GM21526 (cell line): Measurements from ENCODE around the gene PLEKHA6.

Experiments
- ATAC-seq: cut with Tn5 transposase; IDR thresholded peaks from one replicate; pipeline ENCODE4 v1.9.1; 2021; ENCODE audit warnings: moderate library complexity; ENCODE audit not compliant: unreplicated experiment, low FRiP score

The PLEKHA6 gene

GRCh38 chr1:204382714-204383083 is 23.0 kb upstream of the PLEKHA6 start:
- no peak for ATAC-seq

DNA sequence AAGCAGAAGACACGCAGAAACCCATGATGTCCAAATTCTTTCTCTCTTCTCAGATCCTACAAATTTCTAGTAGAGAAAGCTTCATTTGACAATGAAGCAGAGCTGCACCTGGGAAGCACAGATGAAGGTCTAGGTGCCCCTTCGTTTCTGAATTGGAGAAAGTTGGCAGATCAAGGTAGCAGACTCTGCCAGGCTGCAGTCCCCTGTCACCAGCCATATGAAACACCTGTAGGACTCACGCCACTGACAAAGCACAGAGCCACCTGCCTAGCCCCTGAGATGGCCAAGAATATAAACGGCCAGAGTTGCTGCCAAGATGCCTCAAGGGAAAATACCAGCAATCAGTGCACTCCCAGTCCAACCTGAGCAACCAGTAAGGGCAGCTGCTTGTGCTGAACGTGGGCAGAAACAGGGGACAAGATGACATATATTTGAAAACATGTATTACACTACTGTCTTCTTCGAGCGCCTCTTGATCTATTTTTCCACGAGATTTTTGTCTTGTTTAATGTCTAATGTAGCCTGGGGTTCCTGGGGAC is 20.6 kb upstream of the PLEKHA6 start:
- no peak for ATAC-seq

DNA sequence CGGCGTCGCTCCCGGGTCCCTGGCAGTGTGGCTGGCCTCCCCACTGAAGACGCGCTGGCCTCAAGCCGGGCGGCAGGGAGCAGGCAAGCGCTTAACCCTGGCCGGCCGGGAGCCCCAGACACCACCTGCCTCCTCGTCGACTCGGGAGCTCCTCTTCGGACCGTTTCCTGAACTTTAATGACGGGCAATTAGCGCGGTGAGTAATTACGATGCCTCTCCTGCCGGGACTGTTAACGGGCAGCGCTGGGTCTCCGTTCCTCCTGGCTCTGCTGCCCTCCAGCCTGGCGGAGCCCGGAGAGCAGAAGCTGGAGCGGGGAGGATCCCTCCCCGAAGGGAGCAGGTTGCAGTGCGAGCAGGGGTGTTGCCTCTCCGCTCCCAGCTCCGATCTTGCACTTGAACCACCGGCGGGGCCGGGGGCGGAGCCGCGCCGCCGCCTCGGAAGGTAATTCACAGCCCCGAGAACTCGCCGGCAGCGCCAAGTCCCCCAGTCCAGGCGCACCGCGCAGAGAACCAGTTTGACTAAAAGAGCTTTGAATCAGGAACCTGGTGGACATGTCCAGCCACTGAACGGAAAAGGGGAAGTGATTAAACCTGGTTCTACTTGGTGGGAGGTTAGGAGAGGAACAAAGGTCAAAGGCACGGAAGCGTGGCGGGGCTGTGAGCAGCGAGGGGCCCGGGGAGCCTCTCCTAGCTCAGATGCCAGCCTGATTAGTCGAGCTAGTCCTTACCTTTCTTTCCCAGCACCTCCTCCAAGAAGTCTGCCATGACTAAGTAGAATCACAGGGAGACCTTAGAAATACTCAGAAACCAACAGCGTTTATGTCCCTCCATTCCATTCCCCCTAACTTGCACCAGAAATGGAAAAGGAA is 18.3 kb upstream of the PLEKHA6 start:
- no peak for ATAC-seq

DNA sequence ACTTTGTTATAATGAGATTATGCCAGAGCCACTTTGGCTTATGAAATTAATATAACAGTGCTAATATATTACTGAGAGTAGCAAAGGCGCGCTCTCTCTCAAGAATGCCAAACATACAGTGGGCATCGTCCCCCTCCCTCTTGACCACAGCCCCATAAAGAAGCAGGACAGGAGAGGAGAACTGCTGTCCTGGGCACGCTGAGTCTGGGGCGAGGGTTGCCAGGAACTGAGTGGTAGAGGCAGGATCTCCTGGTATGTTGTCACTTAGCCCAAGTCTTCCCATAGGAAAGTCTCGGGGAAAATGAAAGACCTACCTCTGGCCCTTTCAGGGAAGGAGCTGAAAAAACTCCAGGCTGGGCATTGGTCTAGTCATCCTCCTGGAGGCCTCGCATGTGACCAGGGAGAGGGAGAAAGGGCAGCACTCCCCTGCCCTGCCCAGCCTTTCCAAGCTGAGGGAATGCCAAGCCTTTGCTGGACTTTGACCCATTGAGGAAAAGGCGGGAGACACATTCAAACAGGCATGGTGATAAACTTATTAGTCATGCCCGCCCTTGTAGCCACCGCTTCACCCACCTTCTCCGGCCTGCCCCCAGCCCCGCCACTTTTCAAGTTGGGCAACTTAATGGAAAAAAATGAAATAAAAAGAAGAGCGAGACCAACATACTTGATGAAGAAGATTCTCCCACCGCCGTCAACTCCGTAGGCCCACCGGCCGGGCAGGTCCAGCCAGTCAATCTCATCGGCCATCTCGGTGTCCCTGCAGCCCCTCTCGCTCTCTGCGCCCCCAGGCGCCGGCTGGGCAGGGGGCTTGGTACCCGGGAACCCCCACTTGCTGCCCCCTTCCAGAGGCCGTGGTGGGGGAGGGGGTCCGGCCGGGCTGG is 17.4 kb upstream of the PLEKHA6 start:
- ATAC-seq, result no peak

- no peak for ATAC-seq
These were observed 16.7 kb upstream of the PLEKHA6 start for GRCh38 chr1:204376465-204376864.

GRCh38 chr1:204373911-204374310 is 14.2 kb upstream of the PLEKHA6 start:
- no peak for ATAC-seq

- no peak for ATAC-seq
These were observed 10.4 kb upstream of the PLEKHA6 start for GRCh38 chr1:204370176-204370575.

GRCh38 chr1:204368996-204369726 is 9.4 kb upstream of the PLEKHA6 start:
- ATAC-seq, result no peak

DNA sequence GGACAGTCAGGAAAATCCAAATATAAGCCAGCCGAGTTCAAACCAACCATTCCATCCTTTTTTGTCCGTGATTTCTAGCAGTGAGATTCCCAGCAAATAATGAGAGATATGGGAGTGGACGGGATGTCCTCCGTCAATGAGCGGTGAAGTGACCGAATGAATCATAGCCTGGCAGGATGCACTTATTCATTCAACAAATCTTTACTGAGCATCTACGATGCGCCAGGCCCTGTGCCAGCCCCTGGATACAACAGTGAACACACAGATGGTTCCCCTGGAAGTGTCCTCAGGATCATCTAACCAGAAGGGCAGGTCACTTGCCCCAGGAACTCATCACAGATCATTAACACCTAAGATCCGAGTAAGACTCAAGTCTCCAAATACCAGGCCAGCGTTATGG is 8.2 kb upstream of the PLEKHA6 start:
- ATAC-seq, result no peak

DNA sequence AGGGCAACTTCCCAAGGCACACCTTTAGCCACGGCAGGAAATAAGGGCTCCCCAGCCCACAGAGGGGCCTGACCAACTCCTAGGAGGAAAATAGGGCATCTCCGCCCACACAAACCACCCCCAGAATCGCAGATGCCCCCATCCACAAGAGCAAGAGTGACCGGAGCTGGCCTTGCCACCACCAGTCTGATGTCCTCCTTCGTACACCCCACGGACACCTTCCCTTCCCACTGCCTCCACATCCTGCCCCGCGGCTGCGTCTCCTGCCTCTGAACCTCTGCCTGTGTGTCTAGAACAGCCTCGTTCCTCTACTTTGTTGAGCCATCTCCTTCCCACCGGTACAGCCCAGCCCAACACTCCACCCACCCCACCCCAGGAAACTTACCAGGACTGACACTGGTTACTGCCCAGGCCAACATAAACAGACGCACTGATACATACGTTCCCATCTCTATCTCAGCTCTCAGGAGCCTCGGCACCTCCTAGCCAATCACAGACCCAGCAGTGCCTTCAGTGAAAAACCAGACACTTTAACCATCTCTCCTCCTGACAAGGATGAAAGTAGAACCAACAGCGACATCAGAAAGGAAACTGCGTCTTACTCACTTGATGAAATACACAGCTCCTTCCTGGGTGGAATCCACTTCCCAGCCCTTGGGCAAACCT is 7.6 kb upstream of the PLEKHA6 start:
- ATAC-seq, result no peak

DNA sequence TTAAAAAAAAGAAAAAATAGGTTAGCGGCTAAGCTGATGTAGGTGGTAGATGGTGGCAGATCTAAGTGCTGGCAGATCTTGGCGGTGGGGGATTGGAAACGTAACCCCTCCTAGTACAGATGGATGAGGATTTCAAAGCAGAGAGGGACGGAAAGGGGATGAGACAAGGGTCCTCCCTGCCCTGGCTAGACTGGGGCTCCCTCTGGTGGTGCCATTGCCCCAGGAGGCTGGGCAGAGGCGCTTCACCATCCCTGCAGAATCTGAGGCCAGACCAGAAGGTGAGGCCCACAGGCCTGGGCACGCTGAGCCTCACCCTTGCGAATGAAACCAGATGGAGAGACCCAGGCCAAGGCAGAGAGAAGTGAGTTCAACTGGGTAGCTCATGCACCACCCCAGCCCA is 7.0 kb upstream of the PLEKHA6 start:
- ATAC-seq, result no peak

GRCh38 chr1:204363335-204364114 is 3.8 kb upstream of the PLEKHA6 start:
- no peak for ATAC-seq

- ATAC-seq, result no peak
These were observed 3.2 kb upstream of the PLEKHA6 start for GRCh38 chr1:204362984-204363334.

DNA sequence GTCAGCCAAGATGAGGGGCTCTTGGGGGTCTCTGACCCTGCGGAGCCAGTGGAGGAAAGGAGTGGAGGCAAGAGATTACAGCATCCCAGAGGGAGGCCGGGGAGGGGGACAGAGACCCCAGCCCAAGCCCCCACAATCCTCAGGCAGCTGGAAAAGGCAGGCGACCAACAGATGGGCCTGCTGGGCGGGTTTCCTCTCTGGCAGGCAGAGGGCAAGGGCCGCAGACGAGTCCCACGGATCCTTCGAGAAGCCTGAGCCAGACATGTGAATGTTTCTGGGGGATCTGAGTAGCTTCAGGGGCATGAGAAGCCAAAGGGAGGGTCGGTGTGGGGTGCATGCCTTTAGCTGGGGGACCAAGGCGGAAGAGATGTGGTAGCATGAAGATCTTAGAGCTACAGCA is 2.1 kb upstream of the PLEKHA6 start:
- ATAC-seq, result no peak

- no peak for ATAC-seq
These were observed 1.6 kb upstream of the PLEKHA6 start for GRCh38 chr1:204361341-204361771.

- no peak for ATAC-seq
These were observed 585 bp upstream of the PLEKHA6 start for GRCh38 chr1:204360314-204360713.

DNA sequence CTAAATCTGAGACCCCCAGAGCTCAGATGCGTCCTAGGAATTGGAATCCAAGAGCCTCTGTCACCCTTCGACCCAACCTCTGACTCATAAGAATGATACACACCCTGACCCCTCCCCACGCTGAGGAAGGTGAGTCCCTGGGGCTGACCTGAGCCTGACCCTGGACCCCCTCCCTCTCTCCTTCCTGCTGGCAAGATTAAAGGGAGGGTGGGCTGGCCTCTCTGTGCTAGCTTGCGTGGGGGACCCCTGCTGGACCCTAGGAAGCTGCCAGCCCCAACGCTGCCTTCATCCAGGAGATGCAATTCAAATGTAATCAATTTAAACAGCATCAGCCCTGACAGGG is 627 bp downstream of the PLEKHA6 start:
- ATAC-seq, result no peak

DNA sequence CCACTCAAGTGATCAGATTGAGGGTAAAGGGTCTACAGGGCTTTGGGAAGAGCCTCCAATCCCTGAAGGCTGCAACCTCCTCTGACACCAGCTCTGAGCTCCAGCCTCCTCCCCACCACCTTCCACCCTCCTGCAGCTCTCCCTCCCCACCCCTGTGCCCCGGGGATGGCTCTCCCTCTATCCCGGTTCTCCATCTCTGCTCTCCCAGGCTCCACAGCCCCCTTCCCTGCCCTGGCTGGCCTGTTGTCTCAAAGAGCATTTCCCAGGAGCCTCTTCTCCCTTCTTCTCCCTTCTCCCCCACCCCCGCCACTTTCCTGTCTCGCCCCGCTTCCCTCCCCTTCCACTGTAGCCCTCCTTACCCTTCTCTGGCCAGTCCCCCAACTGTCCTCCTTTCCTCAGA is 1.1 kb downstream of the PLEKHA6 start:
- ATAC-seq, result no peak
